Stomach (tissue), 9 donors: Measurements from ENCODE around the gene DOC2B. TPM values are rescaled to one million over a fixed set of nuclear protein-coding genes. Genes with fewer than 3 reads are reported as not detected.
"Not testable (repeated sequence)": the region's sequence is repeated elsewhere in the genome, so short reads cannot be mapped to it uniquely, and the experiment has no call there.

Source experiments
- DNase-seq, 2 donors: peaks; one replicate each; pipeline versions ENCODE4 v3.0.0 to v3.0.0-alpha.2; 2013 to 2019
- H3K27ac ChIP-seq, 5 donors: fragments of 200-600 bp in 4 of 5; sonication (generic) in 4 of 5; one replicate each; pipeline ENCODE4 v1.5.1; 2013 to 2019; ENCODE audit warnings: mild to moderate bottlenecking in 1 of 5, moderate library complexity in 1 of 5
- H3K27me3 ChIP-seq, 3 donors: fragments of 200-600 bp; sonication (generic); one replicate each; pipeline ENCODE4 v1.5.1; 2017 to 2019; ENCODE audit warnings: mixed run types in 1 of 3
- H3K36me3 ChIP-seq, 4 donors: fragments of 200-600 bp; sonication (generic); 1 replicate in 3 of 4; 2 replicates in 1 of 4; pipeline ENCODE4 v1.5.1; 2016 to 2019
- H3K4me1 ChIP-seq, 4 donors: fragments of 200-600 bp; sonication (generic); one replicate each; pipeline ENCODE4 v1.5.1; 2016 to 2019
- H3K4me3 ChIP-seq, 4 donors: fragments of 200-600 bp; sonication (generic) in 3 of 4; one replicate each; pipeline ENCODE4 v1.5.1; 2016 to 2019; ENCODE audit warnings: mild to moderate bottlenecking in 1 of 4
- H3K9me3 ChIP-seq, 4 donors: fragments of 200-600 bp; sonication (generic); one replicate each; pipeline ENCODE4 v1.5.1; 2016 to 2019
- EP300 ChIP-seq: sonication (generic); formaldehyde crosslinking; IDR thresholded peaks from one replicate; pipeline ENCODE4 v1.6.1; 2017; ENCODE audit warnings: antibody characterized with exemption
- POLR2A ChIP-seq, 4 donors: fragments of 450-650 bp; IDR thresholded peaks; one replicate each; pipeline ENCODE4 v1.6.1; 2016; ENCODE audit warnings: antibody characterized with exemption in 4 of 4, control low read depth in 2 of 4, mild to moderate bottlenecking in 1 of 4, moderate library complexity in 1 of 4
- POLR2AphosphoS5 ChIP-seq, 3 donors: sonication (generic); formaldehyde crosslinking; IDR thresholded peaks; one replicate each; pipeline ENCODE4 v1.6.1; 2016; ENCODE audit warnings: antibody characterized with exemption in 3 of 3
- WGBS, 5 donors: extraction: QIAGEN DNeasy Blood & Tissue Kit in 3 of 5; methylation state at CpG; one replicate each; pipeline versions ENCODE4 v1.1.5 to v1.1.7; 2013 to 2018; 5-methylcytosine and 5-hydroxymethylcytosine counted together
- intact Hi-C: fragments of 100-400 bp; cut with DNase I; formaldehyde crosslinking; loops from one replicate; pipeline ENCODE4 v1.15.1; 2023; ENCODE audit warnings: low total_unique reads
- polyA plus RNA-seq, 3 donors: library from polyadenylated mRNA; stranded (reverse); fragments of 200-250 nt; gene quantifications; one replicate each; pipeline ENCODE4 v1.2.3, GENCODE V29; 2013
- total RNA-seq, 5 donors: library from RNA; depleted of rRNA; stranded (reverse); fragments of >200 nt; gene quantifications; one replicate each; pipeline versions ENCODE4 v1.1.0 to v1.2.3, GENCODE V29; 2014 to 2016
- TF ChIP-seq, protein P1 (sequence below), 7 experiments: fragments of 450-650 bp in 4 of 7; fragments of 200-600 bp in 3 of 7; sonication (generic) in 3 of 7; IDR thresholded peaks; one replicate each; pipeline ENCODE4 v1.5.1; 2016 to 2019; ENCODE audit warnings: antibody characterized with exemption in 7 of 7, control low read depth in 2 of 7, mild to moderate bottlenecking in 1 of 7
- donor health status: healthy with polysubstance abuse.
- donor health status: Bipolar disorder and iron deficiency.
- donor health status: healthy.

DOC2B gene
- total and polyA plus RNA-seq, 8 donors = 0.45 to 11.7 (median 4.1) TPM

GRCh38 chr17:142876-143784 lies 38.3 kb downstream of the DOC2B start:
- intact Hi-C loops = no loop called here
- 73 to 76% (median 74%) methylated on average over 23 of the region's 23 CpGs for WGBS, 5 donors
- Histone ChIP-seq H3K27ac (no peak overlapping the region), H3K36me3 (peaks cover 0 to 17% (median 3%) of the 10 kb centered on the region in 4 donors), H3K9me3 (no peaks in the 10 kb centered on the region), H3K27me3 (no peaks in the 10 kb centered on the region), H3K4me1 (peaks cover 0 to 12% (median 7%) of the 10 kb centered on the region in 4 donors), H3K4me3 (no peak overlapping the region)
- no peak for TF ChIP-seq EP300
- no peak for TF ChIP-seq POLR2AphosphoS5 (IDR thresholded peaks at IDR 0.05)
- TF ChIP-seq POLR2A (IDR thresholded peaks at IDR 0.05) = no peak
- TF ChIP-seq, protein P1, sequence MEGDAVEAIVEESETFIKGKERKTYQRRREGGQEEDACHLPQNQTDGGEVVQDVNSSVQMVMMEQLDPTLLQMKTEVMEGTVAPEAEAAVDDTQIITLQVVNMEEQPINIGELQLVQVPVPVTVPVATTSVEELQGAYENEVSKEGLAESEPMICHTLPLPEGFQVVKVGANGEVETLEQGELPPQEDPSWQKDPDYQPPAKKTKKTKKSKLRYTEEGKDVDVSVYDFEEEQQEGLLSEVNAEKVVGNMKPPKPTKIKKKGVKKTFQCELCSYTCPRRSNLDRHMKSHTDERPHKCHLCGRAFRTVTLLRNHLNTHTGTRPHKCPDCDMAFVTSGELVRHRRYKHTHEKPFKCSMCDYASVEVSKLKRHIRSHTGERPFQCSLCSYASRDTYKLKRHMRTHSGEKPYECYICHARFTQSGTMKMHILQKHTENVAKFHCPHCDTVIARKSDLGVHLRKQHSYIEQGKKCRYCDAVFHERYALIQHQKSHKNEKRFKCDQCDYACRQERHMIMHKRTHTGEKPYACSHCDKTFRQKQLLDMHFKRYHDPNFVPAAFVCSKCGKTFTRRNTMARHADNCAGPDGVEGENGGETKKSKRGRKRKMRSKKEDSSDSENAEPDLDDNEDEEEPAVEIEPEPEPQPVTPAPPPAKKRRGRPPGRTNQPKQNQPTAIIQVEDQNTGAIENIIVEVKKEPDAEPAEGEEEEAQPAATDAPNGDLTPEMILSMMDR (IDR thresholded peaks at IDR 0.05) = no peak
- DNase-seq = no peak

GRCh38 chr17:142102-142661 lies 39.3 kb downstream of the DOC2B start:
- WGBS, 5 donors = 90 to 93% (median 92%) methylated on average over 23 of the region's 23 CpGs

GRCh38 chr17:139401-140205 lies 41.8 kb downstream of the DOC2B start:
- 39 to 81% (median 72%) methylated on average over 3 to 19 of the region's 22 CpGs for WGBS, 5 donors
- intact Hi-C loops, H3K36me3 ChIP-seq, H3K27ac ChIP-seq, DNase-seq, H3K9me3 ChIP-seq, H3K4me3 ChIP-seq, H3K27me3 ChIP-seq: not testable (repeated sequence)
- H3K4me1 ChIP-seq = peaks cover 0 to 12% (median 7%) of the 10 kb centered on the region in 4 donors

More at GRCh38 chr17:142102-142661, 39.3 kb downstream of the DOC2B start:
- intact Hi-C loops = no loop called here
- Histone ChIP-seq H3K9me3 (no peaks in the 10 kb centered on the region), H3K27me3 (no peaks in the 10 kb centered on the region), H3K36me3 (peaks cover 0 to 7% (median 0%) of the 10 kb centered on the region in 4 donors), H3K4me3 (no peak overlapping the region), H3K27ac (no peak overlapping the region), H3K4me1 (peaks cover 0 to 12% (median 7%) of the 10 kb centered on the region in 4 donors)
- DNase-seq = peak in 1 of 2 donors; percentile 25
- TF ChIP-seq, protein P1 (IDR thresholded peaks at IDR 0.05) = no peak
- TF ChIP-seq EP300 (no peak), POLR2AphosphoS5 (IDR thresholded peaks at IDR 0.05) (no peak), POLR2A (IDR thresholded peaks at IDR 0.05) (no peak)

- intact Hi-C loops, H3K27me3 ChIP-seq, DNase-seq, H3K27ac ChIP-seq, H3K36me3 ChIP-seq, H3K9me3 ChIP-seq, H3K4me3 ChIP-seq, H3K4me1 ChIP-seq: not testable (repeated sequence)
- whole genome bisulfite sequencing, 5 donors = 76 to 84% (median 81%) methylated on average over 4 to 9 of the region's 16 CpGs; no CpG with 5 or more reads in 1 of the 5 donors
These were observed 44.2 kb downstream of the DOC2B start, which contains the start of gene SCGB1C2 for GRCh38 chr17:137166-137807. SCGB1C2 (plus strand) TSS chr17:137569; CDS start chr17:137591, 22 bp downstream.

DNA sequence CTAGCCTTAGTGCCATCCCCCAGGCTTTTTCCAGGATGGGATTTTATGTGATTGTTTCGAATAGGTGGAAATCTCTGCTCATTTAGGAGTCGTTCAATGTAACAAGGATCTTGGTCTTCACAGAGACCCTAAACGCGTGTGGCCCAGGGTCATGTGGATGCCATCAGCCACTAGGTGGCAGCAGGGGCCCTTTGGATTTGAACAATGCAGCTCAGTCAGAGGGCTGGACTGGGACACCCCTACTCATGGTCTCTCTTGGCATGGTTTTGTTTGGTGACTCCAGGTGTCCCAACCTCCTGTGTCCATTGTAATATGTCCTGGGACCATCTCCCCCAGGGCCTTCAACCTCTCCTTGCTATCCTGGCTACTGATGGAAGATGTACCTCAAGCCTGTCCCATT lies 44.9 kb downstream of the DOC2B start:
- H3K4me3 ChIP-seq, H3K4me1 ChIP-seq, intact Hi-C loops, H3K9me3 ChIP-seq, H3K36me3 ChIP-seq, H3K27ac ChIP-seq, H3K27me3 ChIP-seq: not testable (repeated sequence)
- peak in 1 of 2 donors; percentile 85 for DNase-seq
- TF ChIP-seq, protein P1 (IDR thresholded peaks at IDR 0.05) = peak in 3 of 7 experiments; percentile 23 to 58 (median 50)
- 0 to 5% (median 1%) methylated on average over 2 to 3 of the region's 4 CpGs; no CpG with 5 or more reads in 2 of the 5 donors for WGBS, 5 donors

GRCh38 chr17:135895-136294 lies 45.6 kb downstream of the DOC2B start:
- H3K27ac ChIP-seq, H3K9me3 ChIP-seq, H3K4me1 ChIP-seq, H3K4me3 ChIP-seq, H3K27me3 ChIP-seq, intact Hi-C loops, DNase-seq, H3K36me3 ChIP-seq: not testable (repeated sequence)
- WGBS, 5 donors = no CpG with 5 or more reads among the region's 1 CpG

DNA sequence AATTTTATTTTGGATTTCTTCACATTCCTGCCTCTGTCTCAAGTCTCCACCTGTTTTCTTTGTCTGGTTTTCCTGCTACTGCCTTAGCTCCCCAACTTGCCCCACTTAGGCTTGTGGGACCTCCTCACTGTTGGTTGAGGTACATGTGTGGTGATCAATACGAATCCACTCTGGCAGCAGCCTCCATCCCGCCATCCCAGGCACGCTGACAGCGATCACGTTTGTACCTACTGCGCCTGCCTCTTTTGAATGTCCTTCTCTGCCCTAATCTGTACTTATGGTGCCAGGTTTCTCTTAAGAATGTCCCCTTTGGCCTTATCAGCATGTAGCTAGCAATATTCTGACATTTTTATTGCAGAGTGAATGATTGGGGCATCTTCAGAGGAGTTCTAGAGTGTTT lies 46.4 kb downstream of the DOC2B start:
- H3K4me1 ChIP-seq, H3K27ac ChIP-seq, DNase-seq, H3K36me3 ChIP-seq, H3K4me3 ChIP-seq, H3K27me3 ChIP-seq, intact Hi-C loops, H3K9me3 ChIP-seq: not testable (repeated sequence)
- 72 to 82% (median 80%) methylated on average over 6 of the region's 6 CpGs for WGBS, 5 donors
